ENCODE results near the gene CRYAB.

Gene CRYAB

DNA sequence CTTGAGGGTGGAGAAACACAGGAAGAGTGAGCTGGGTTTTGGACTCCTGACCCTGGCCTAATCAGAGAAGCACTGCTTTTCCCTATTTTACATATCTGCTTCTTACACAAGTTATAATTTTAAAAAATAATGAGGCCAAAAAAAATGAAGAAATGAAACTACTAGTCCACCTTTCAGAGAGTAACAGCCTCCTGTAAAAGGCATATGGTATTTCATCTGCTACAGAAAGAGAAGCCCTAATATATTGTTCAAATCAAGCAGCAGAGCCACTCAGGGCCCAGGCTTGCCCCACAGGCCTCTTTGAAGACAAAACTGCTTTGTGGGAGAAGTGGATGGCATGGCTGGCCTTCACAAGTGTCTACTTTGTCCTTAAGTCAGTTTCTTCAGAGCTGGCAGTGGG, 35.6 kb upstream of the CRYAB start:
- TF ChIP-seq, protein P1, sequence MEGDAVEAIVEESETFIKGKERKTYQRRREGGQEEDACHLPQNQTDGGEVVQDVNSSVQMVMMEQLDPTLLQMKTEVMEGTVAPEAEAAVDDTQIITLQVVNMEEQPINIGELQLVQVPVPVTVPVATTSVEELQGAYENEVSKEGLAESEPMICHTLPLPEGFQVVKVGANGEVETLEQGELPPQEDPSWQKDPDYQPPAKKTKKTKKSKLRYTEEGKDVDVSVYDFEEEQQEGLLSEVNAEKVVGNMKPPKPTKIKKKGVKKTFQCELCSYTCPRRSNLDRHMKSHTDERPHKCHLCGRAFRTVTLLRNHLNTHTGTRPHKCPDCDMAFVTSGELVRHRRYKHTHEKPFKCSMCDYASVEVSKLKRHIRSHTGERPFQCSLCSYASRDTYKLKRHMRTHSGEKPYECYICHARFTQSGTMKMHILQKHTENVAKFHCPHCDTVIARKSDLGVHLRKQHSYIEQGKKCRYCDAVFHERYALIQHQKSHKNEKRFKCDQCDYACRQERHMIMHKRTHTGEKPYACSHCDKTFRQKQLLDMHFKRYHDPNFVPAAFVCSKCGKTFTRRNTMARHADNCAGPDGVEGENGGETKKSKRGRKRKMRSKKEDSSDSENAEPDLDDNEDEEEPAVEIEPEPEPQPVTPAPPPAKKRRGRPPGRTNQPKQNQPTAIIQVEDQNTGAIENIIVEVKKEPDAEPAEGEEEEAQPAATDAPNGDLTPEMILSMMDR (IDR thresholded peaks at IDR 0.05; ENCODE audit: extremely low read depth, missing control alignments): no peak
- DNase-seq (ENCODE audit: low spot score): peak; percentile 36

DNA sequence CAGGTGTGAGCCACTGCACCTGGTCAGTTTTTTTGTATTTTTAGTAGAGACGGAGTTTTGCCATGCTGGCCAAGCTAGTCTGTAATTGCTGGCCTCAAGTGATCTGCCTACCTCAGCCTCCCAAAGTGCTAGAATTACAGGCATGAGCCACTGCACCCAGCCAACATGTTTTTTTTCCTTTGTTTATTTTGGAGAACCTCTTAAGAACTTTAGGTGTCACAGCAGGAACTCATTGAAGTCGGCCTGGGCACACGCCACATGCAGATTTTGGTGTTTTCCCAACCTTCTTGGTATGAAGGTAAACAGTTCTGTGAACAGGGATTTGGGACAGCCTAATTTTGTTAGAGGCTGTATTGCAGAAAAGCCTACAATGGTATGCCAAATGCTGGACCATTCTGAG, 34.9 kb upstream of the CRYAB start:
- DNase-seq (ENCODE audit: low spot score): no peak
- TF ChIP-seq, protein P1 (IDR thresholded peaks at IDR 0.05; ENCODE audit: extremely low read depth, missing control alignments): no peak

DNA sequence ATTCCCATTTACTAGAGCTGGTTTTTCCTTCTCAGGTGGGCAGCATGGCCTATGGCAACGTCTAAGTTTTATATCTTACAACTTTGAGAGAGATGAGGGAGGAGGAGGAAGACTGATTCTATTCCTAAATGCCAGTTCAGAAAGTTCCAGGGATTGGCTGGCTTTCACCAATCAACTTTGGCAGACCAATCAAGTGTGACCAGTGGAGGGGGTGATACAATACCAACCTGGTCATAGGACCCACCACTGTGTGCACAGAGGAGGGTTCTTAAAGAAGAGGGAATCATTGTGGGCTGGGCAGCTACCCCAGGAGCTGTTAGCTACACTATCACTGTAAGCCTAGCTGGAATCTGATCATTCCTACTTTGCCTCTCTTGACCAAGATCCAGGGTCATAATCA, 33.6 kb upstream of the CRYAB start:
- TF ChIP-seq, protein P1 (IDR thresholded peaks at IDR 0.05; ENCODE audit: extremely low read depth, missing control alignments): no peak
- DNase-seq (ENCODE audit: low spot score): no peak

DNA sequence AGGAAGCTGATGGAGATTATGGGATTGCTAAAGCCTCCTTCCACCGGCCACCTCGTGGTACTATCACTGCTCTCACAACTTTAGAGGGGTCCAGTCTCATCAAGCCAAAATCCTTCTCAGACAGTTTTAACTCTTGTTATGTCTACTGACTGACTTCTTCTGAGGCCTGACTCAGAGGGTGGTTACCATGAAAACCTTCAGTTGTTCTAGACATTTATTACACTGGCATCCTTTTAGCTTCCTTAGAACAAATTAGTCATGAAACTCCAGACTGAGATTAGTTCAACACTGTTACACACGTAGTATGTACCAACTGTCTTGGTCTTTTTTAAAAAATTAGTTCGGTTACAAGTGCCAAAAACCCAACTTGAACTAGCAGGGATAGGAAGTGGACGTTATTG, 33.1 kb upstream of the CRYAB start:
- TF ChIP-seq, protein P1 (IDR thresholded peaks at IDR 0.05; ENCODE audit: extremely low read depth, missing control alignments): no peak
- no peak for DNase-seq (ENCODE audit: low spot score)

DNA sequence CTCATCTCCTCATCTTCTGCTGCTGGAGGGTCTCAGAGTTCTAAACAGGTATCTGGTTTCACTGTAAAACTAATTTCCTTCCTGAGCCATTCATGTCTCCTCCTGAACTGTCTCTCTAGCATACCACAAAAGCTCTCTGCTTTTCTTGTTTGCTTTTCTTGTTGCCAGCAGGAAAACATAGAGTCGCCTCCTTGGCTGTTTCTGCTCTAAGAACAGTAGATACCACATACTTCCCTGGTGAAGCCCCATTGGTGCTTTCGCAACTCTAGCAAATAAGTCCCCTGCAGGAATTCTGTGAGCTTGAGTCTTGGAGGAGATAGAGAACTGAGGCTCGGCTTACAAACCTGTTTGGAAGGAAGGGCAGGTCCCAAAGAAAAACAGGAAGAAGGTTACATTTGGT, 32.6 kb upstream of the CRYAB start:
- TF ChIP-seq, protein P1 (IDR thresholded peaks at IDR 0.05; ENCODE audit: extremely low read depth, missing control alignments): no peak
- no peak for DNase-seq (ENCODE audit: low spot score)

DNA sequence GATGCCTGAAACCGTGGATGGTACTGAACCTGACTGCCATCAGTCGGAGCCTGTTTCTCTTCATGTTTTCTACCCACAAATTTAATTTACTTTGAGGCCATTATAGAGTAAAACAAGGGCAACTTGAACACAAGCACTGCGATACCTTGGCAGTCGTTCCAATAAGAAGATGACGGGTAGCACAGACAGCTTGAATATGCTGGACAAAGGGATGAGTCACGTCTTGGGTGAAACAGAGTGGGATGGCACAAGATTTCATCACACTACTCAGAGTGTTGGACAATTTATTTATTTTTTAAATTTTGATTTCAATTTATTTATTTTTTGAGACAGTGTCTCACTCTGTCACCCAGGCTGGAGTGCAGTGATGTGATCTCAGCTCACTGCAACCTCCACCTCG, 31.3 kb upstream of the CRYAB start:
- no peak for DNase-seq (ENCODE audit: low spot score)
- TF ChIP-seq, protein P1 (IDR thresholded peaks at IDR 0.05; ENCODE audit: extremely low read depth, missing control alignments): no peak

DNA sequence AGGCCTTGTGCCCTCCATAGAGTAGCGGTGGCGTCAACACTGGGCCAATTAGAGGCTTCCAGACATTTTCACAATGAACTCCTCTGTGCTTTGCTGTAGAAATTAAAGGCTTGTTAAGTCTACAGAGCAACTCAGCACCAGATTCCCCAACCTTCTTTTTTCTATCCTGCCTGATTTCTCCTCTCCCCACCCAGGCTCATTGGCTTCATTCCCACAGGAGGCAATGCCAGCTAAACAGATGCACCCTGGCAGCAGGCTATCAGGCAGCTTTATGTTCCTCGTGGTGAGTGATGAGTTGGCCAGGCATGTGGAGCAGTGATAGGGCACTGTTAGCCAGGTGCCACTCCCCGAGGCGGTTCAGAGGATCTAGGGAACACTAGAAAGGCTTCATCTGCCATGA, 30.4 kb upstream of the CRYAB start:
- TF ChIP-seq, protein P1 (IDR thresholded peaks at IDR 0.05; ENCODE audit: extremely low read depth, missing control alignments): no peak
- DNase-seq (ENCODE audit: low spot score): no peak
